CD4-positive, alpha-beta T cell (primary cell): Measurements from ENCODE around the gene HEPHL1. TPM values are rescaled to one million over a fixed set of nuclear protein-coding genes. Genes with fewer than 3 reads are reported as not detected.

Experiments
- ATAC-seq: fragments of 200-7000 bp; cut with Tn5 transposase; one replicate; pipeline ENCODE4 v1.10.0; 2022; ENCODE audit warnings: mild to moderate bottlenecking; ENCODE audit not compliant: poor library complexity
- CTCF ChIA-PET: fragments of 350-600 bp; sonication (Branson Sonifier 250); formaldehyde crosslinking; loops from one replicate; lab custom pipeline; 2021; ENCODE audit warnings: antibody characterized with exemption, inconsistent platforms; lab: Charles Lee
- POLR2A ChIA-PET: fragments of 350-600 bp; sonication (Branson Sonifier 250); formaldehyde crosslinking; loops from one replicate; lab custom pipeline; 2021; ENCODE audit warnings: antibody characterized with exemption, inconsistent platforms; lab: Charles Lee
- DNase-seq, 14 experiments: peaks; one replicate each; pipeline ENCODE4 v3.0.0-alpha.2; 2013 to 2020; ENCODE audit warnings: mixed read lengths in 2 of 14
- H3K27ac ChIP-seq, 2 donors: one replicate each; pipeline versions ENCODE4 v1.5.1 to v1.7.0; 2013; ENCODE audit warnings: low read length in 2 of 2, low read depth in 1 of 2, mild to moderate bottlenecking in 1 of 2
- H3K27me3 ChIP-seq, 2 experiments: 1 replicate in 1 of 2; 2 replicates in 1 of 2; pipeline versions ENCODE4 v1.6.1 to v1.7.0; 2013; ENCODE audit warnings: low read length in 2 of 2, control low read depth in 1 of 2, mild to moderate bottlenecking in 1 of 2, moderate library complexity in 1 of 2; ENCODE audit not compliant: insufficient read depth in 2 of 2, control insufficient read depth in 1 of 2
- H3K36me3 ChIP-seq: one replicate; pipeline ENCODE4 v1.6.1; 2013; ENCODE audit warnings: low read length, control low read depth; ENCODE audit not compliant: insufficient read depth
- H3K4me1 ChIP-seq: one replicate; pipeline ENCODE4 v1.6.1; 2013; ENCODE audit warnings: low read length, control low read depth; ENCODE audit not compliant: insufficient read depth
- H3K4me3 ChIP-seq: one replicate; pipeline ENCODE4 v1.5.1; 2013; ENCODE audit warnings: mild to moderate bottlenecking, low read length, moderate library complexity
- H3K9me3 ChIP-seq, 2 experiments: 1 replicate in 1 of 2; 2 replicates in 1 of 2; pipeline versions ENCODE4 v1.6.1 to v1.7.0; 2013; ENCODE audit warnings: low read length in 2 of 2, mild to moderate bottlenecking in 2 of 2, control low read depth in 1 of 2, moderate library complexity in 1 of 2; ENCODE audit not compliant: control insufficient read depth in 1 of 2, insufficient read depth in 1 of 2
- H3K27ac Mint-ChIP-seq: one replicate; pipeline ENCODE4 v1.8.0; 2020; ENCODE audit warnings: mixed read lengths
- H3K27me3 Mint-ChIP-seq: one replicate; pipeline ENCODE4 v1.8.0; 2021; ENCODE audit warnings: mixed read lengths
- H3K36me3 Mint-ChIP-seq: one replicate; pipeline ENCODE4 v1.8.0; 2021; ENCODE audit warnings: low read depth, mixed read lengths
- H3K4me1 Mint-ChIP-seq: one replicate; pipeline ENCODE4 v1.8.0; 2021; ENCODE audit warnings: low read depth, mixed read lengths
- H3K4me3 Mint-ChIP-seq: one replicate; pipeline ENCODE4 v1.8.0; 2020; ENCODE audit warnings: mild to moderate bottlenecking, mixed read lengths
- H3K9me3 Mint-ChIP-seq: one replicate; pipeline ENCODE4 v1.8.0; 2020; ENCODE audit warnings: mixed read lengths
- CTCF ChIP-seq: fragments of 200-600 bp; IDR thresholded peaks from one replicate; pipeline ENCODE4 v1.8.0; 2022; ENCODE audit warnings: antibody characterized with exemption, mild to moderate bottlenecking
- intact Hi-C, 2 experiments: fragments of 100-400 bp; cut with DNase I in 1 of 2; cut with micrococcal nuclease in 1 of 2; formaldehyde crosslinking; loops; one replicate each; pipeline versions ENCODE4 v1.15.1 to v1.9.0; 2023 to 2025; cut with DNase I, micrococcal nuclease
- total RNA-seq, 174 experiments: library from RNA in 2 of 174; stranded (reverse) in 2 of 174; gene quantifications; one replicate each; pipeline ENCODE4 v1.2.3 and lab custom pipeline; 2021 to 2026

HEPHL1 gene
- total RNA-seq, 2 experiments from 2014 or later: not detected

- Mint-ChIP-seq H3K36me3 (no peaks in the 10 kb centered on the region), H3K4me3 (no peak overlapping the region), H3K27ac (no peak overlapping the region), H3K27me3 (peaks cover 28% of the 10 kb centered on the region), H3K9me3 (no peaks in the 10 kb centered on the region), H3K4me1 (no peaks in the 10 kb centered on the region)
- intact Hi-C loops: no loop called here
- ChIA-PET POLR2A (no interaction called here), CTCF (no interaction called here)
- Histone ChIP-seq H3K27me3 (no peaks in the 10 kb centered on the region), H3K27ac (no peak overlapping the region), H3K4me1 (no peaks in the 10 kb centered on the region), H3K36me3 (no peaks in the 10 kb centered on the region), H3K9me3 (no peaks in the 10 kb centered on the region), H3K4me3 (no peak overlapping the region)
- TF ChIP-seq CTCF: no peak
- DNase-seq (no peak), ATAC-seq (no peak)
Measured at GRCh38 chr11:94062360-94062759, 41.2 kb downstream of the HEPHL1 start.

GRCh38 chr11:94066901-94067429 is 45.8 kb downstream of the HEPHL1 start:
- TF ChIP-seq CTCF: no peak
- Mint-ChIP-seq H3K4me3 (no peak overlapping the region), H3K4me1 (no peaks in the 10 kb centered on the region), H3K27me3 (peaks cover 19% of the 10 kb centered on the region), H3K36me3 (no peaks in the 10 kb centered on the region), H3K27ac (no peak overlapping the region), H3K9me3 (no peaks in the 10 kb centered on the region)
- Histone ChIP-seq H3K9me3 (no peaks in the 10 kb centered on the region), H3K36me3 (no peaks in the 10 kb centered on the region), H3K27ac (no peak overlapping the region), H3K4me1 (no peaks in the 10 kb centered on the region), H3K27me3 (no peaks in the 10 kb centered on the region), H3K4me3 (no peak overlapping the region)
- ATAC-seq (no peak), DNase-seq (no peak)
- POLR2A ChIA-PET: no interaction called here
- CTCF ChIA-PET: no interaction called here
- intact Hi-C loops: no loop called here

- H3K4me3 Mint-ChIP-seq: no peak overlapping the region
Measured at GRCh38 chr11:94068764-94069163, 47.6 kb downstream of the HEPHL1 start.

More at GRCh38 chr11:94068764-94069163, 47.6 kb downstream of the HEPHL1 start:
- H3K27me3 ChIP-seq: no peaks in the 10 kb centered on the region
- TF ChIP-seq CTCF: no peak
- no peaks in the 10 kb centered on the region for H3K4me1 Mint-ChIP-seq
- peaks cover 19% of the 10 kb centered on the region for H3K27me3 Mint-ChIP-seq
- intact Hi-C loops: no loop called here
- no peak for ATAC-seq
- H3K4me1 ChIP-seq: no peaks in the 10 kb centered on the region
- no peaks in the 10 kb centered on the region for H3K36me3 ChIP-seq
- no peaks in the 10 kb centered on the region for H3K36me3 Mint-ChIP-seq
- H3K9me3 Mint-ChIP-seq: no peaks in the 10 kb centered on the region
- H3K27ac Mint-ChIP-seq: no peak overlapping the region
- DNase-seq: no peak
- no peak overlapping the region for H3K27ac ChIP-seq
- no peak overlapping the region for H3K4me3 ChIP-seq
- no peaks in the 10 kb centered on the region for H3K9me3 ChIP-seq
- CTCF ChIA-PET: no interaction called here
- POLR2A ChIA-PET: no interaction called here
